NCI-H1417 (cell line): ENCODE data around the gene TMEM238.

Experiments
- DNase-seq, 3 experiments: peaks; one replicate each; lab custom pipeline; 2025; lab: John Stamatoyannopoulos, UW

The TMEM238 gene

DNA sequence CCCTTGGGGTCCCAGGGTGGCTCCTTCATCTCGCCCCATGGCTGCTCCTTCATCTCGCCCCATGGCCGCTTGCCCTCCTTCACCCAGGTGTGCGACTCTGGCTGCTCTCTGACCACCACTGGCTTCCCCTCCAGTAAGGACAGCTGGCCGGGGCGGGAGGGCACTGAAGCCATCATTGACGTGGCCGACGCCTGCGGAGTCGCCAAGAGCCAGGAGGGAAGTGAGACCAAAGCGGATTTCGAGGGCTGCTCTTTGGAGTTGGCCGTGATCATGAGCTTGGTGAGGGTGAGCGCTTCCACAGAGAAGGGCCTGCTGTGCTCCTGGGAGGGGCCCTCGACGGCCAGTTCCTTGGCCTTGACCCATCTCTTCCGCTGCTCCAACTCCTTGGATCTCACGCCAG, 25.6 kb downstream of the TMEM238 start:
- no peak for DNase-seq

DNA sequence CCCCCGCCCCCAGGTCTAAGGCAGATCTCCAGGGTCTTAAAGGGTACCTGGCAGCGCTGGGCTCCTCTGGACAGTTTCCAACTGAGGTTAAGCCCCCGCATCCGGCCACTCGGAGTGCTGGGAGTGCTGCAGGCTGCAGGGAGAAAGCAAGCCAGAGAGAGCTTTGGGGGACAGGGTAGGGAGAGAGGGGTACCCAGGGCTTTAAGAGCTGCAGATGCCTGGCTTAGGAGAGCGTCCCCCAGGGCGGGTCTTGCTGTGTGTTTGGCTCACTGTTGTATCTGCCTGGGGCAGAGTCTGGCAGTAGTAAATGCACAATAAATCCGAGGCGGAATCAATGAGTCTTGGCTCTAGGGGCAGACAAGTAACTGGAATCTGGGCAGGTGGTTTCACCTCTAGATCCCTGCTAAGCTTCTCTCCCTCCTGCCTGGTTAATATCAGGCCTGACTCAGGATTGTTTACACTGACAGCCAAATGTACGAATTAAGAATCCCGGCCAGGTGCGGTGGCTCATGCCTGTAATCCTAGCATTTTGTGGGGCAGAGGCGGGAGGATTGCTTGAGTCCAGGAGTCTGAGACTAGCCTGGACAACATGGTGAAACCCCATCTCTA, 28.8 kb downstream of the TMEM238 start:
- DNase-seq = peak in 1 of 3 experiments; percentile 27

- no peak for DNase-seq
These were observed 29.3 kb downstream of the TMEM238 start, which contains the start of gene COX6B2 for GRCh38 chr19:55354698-55355212. Gene COX6B2 (minus strand): TSS chr19:55354719. CDS start chr19:55354521, 198 bp downstream.

DNA sequence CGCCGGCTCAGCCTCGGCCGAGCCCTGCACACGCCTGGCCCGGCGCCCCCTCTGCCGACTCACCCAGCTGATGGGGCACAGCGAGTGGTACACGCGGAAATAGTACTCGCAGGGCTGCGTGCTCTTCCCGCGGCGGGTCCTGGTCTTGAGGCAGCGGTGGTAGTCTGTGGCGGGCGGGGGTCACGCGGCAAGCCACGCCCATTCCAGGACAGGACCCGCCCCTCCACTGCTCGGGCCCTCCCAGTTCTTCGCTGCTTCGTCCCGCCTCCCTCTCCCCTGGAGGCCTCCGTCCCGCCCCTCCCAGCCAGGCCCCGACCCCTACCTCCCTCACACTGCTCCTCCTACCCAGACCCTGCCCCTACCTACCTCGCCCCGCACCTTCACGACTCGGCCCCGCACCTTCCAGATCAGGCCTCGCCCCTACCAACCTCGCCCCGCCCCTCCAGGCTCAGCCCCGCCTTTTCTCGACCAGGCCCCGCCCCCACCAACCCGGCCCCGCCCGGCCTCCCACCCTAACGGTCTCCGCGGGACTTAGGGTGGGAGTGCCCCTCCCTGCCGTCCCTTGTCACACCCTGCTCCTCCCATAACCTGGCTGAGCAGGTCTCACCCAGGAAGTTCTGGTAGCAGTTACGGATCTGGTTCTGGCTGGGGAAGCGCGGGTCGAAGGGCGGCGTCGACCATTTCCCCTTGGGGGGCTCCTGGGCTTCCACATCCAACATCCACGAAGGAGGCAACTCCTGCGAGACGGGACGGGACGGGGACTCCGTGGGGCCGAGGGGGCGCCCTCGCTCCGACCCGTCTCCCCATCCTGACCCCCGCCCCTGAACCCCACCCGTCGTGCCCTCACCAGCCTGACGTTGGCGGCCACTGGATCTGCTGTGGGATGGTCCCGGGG, 30.0 kb downstream of the TMEM238 start:
- DNase-seq = peak; percentile 55 to 62 (median 59)

DNA sequence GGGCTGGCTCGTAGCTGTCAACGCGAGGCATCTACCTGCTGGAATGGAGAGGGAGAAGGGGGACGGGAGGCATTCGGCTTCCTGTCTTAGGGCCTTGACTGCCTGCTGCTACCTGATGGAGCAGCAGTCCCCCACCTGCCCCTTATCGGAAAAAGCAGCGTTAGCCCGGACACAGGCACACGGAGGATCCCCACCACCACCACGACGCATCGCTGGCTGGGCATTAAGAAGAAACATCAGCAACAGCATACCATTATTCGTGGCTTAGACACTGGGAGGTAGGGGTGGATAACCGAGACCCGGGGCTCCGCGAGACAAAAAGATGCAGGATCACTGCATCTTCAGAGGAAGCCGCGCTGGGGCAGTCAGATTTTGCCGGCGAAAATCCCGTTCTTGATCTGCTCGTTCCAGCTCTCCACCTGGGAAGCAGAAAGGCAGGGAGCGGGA, 30.7 kb downstream of the TMEM238 start:
- DNase-seq = peak in 1 of 3 experiments; percentile 47

DNA sequence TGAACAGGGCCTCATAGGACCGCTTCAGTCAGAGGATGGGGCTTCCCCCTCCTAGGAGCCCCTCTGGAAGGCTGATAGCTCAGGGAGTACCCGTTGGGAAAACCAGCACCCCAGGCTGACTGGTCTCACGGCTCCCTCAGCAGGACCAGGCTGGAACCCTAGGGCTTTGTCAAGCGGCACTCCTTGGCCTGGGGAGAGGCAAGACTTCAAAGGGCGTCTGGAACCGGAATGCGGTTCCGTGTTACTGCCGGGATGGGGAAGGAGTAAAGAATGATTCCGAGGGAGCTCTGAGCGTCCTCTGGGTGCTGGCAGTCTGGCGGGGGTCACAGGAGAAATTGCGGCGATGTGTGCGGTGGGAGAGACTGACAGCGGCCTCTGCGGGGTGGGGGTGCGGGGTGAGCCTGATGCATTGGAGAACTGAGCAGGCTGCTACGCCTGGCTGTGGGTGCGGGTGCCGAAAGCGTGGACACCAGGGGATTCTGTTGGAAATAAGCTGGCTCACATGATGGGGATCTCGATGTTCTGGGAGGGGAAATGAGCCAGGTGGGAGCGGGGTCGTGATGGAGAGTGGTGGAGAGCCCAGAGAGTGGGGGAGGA, 31.4 kb downstream of the TMEM238 start:
- no peak for DNase-seq

DNA sequence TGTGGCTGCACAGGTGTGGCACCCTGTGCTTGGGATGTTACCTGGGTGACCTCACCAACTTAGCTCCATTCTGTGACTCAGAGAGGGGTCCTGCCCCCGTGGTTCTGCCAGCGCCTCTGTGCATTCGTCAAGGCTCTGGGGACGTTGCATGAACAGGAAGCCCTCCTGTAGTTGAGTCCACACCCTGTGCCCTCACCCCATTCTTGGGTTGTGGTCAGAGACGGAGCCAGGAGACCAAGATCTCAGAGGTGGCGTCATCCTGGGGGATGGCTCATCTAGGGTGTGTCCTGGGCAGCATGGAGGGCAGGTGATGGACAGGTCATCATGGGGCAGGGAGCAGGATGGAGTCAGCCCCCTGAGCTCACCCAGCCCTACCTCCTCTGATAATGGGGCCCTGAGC, 32.1 kb downstream of the TMEM238 start:
- no peak for DNase-seq

DNA sequence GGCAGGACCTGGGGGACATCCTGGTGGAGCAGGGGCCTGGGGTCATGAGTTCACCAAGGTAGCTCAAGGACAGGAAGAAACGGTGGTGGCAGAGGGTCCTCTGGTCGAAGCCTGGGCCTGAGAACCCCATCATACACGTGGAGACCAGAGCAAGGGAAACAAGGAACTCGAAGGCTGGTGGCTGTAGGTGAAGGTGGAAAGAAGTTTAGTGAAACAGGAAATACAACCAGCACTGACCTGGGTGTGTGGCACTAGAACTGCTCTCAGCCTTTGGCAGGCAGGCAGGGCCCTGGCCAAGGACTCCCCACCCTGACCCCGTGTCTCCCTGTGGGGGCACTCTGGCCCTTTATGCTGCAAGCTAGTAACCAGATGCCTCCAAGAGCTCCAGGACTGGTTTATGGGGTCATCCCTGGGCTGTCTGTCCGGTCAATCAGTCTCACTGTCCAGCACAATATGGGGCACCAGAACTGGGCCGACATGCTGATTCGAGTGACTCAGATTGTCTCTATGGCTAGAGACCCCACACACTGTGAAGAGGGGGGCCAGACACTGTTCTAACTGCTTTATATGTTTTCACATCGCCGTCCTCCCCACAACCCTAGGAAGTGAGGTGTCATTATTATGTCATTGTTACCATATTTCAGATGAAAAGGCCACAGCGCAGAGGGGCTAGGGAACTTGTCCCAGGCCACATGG, 33.3 kb downstream of the TMEM238 start:
- DNase-seq = no peak

DNA sequence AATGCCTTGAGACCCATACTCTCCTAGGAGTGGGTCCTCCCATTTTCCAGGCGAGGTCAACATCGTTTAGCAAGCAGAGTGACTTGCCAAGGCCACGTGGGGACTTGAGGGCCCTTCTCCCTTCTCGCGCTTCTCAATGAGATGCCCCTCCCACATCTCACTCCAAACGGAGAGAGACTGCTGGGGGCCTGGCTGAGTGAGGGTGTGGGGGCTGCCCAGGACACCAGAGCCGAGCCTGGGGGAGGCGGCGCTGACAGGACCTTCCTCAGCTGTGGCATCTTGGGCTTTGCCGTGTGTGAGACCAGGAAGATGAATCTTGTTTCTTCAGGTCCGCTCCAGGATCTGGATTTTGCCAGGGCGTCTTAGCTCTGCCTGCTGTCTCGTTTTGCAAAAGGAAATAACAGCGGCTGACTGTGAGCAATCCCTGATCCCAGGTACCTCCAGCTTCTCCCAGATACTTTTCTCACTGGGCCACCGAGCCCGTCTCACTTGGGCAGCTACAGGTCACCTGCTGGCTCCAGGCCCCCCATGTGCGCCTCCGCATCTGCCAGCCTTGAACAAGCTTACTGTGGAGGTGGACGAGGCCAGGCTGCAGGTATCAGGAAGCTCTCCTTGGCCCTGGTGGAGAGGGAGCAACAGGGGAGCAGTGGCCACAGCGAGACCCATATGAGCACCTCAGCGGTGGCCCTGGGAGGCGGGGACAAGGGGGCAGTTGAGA, 35.6 kb downstream of the TMEM238 start:
- peak in 1 of 3 experiments; percentile 35 for DNase-seq

DNA sequence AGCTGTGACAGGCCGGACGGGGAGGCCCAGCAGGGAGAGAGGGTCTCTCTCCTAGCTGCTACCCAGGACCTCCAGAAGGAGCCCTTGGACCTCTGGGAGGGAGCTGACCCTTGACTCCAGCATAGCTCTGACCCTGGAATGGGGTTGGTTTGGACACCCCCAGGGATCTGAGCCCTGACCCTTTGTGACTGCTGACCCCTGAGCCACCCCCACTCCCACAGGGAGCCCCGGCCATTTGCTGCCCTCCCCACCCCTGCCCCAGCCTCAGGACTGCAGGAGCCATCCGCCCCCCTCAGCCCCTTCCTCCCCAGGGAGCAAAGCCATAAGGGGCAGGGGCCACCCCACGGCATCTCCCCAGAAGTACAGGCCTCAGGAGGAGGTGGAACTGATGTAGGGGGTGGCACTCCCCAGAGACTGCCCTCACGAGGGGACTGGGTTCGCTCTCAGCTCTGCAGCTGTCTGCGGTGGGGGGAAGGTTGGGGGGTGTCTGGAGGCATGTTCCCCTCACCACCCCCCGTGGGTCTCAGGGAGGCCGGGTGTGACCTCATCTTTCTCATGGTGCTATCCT, 36.6 kb downstream of the TMEM238 start:
- DNase-seq = no peak

DNA sequence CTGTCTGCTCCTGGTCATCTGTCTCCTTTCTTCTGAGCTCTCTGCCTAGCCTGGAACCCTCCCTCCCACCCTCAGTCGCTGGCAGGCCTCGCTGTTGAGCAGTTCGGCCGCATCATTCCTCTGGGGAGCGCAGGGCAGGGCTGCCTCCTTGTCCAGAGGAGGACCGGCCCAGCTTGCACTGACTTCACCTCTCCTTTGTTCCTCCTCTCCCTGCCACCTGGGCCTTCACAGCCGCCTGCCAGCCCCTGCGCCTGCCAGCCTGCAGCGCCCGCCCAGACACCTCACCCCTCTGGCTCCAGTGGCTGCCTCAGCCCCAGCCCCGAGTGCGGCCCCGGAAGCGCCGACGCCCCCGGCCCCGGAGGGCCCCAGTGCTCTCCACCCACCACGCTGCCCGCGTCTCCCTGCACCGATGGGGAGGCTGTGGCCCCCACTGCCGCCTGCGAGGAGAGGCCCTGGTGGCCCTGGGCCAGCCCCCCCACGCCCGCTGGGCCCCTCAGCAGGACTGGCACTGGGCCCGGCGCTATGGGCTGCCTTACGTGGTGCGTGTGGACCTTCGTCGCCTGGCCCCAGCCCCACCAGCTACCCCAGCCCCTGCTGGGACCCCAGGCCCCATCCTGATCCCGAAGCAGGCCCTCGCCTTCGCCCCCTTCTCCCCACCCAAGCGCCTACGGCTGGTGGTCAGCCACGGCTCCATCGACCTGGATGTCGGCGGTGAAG, 37.2 kb downstream of the TMEM238 start:
- DNase-seq = no peak

GRCh38 chr19:55345818-55346724, 38.0 kb downstream of the TMEM238 start:
- no peak for DNase-seq

DNA sequence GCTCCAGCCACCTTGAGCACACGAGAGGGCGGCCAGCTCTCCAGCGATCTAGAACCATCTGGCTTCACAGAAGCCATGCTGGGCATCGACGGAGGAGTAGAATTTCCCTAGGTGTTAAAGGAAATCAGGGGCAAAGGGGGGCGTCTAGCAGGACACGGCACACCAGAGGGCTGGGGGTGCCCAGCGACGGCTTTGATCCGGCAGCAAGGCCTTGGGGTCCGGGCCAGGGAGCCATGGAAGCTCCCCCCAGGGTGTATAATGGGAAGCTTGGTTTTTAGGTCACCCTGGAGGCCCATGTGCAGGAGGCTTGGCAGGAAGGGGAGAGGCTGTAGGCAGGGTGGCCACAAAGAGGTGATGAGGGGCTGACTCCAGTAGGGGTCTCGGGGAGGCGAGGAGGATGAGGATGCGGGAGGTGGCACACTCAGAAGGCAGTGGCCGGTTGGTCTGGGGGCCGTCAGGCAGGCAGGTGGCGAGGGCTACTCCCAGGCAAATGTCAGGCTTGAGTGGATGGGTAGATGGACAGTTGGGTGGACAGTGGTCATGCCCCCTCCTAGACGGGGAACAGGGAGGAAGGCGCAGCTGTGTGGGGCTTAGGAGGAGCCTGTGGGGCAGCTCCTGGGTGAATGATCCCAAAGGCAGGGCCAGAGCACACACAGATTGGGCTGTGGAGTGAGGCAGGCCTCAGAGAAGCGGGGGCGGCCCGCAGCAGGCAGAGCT, 38.8 kb downstream of the TMEM238 start:
- DNase-seq = no peak

DNA sequence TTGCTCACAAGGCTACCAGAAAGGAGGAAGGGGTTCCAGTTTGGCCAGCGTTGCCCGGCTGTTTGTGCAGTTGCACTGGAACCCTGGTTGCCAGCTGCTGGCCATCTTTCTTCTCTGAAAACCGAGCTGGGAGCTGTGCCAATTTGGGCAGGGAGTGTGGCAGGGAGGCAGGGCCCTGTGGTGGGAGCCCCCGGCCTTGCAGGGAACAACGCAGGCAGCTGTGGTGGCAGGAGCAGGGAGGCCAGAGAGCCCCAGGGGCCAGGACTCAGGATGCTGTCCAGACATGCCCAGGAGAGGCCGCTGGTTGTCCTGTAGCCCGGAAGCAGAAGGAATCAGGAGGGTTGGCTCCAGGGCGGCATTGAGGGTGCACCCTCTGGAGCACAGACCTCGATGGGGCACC, 39.6 kb downstream of the TMEM238 start:
- DNase-seq = peak in 1 of 3 experiments; percentile 16

- DNase-seq = no peak
These were observed 42.2 kb downstream of the TMEM238 start for GRCh38 chr19:55341595-55342531.

DNA sequence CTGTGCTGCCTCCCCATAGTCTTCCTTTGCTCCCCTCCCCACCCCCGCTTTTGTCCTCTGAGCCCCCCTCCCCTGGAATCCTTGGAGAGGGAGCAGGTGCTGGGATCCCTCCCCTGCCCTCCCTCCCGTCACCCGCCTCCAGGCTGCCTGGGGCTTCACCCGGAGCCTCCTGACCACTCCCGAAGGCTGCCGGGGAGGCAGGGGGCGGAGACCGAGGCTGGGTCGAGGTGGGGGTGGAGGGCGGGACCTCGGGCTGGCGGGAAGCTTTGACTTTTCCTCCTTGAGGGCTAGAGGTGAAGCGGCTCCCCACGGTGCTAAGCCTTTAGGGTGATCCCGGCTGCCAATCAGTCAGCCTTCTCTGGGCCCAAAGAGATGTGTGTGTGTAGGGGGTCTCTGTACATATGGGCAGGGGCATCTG, 42.9 kb downstream of the TMEM238 start:
- DNase-seq = peak; percentile 87 to 93 (median 88)

- DNase-seq = peak in 1 of 3 experiments; percentile 86
These were observed 43.3 kb downstream of the TMEM238 start for GRCh38 chr19:55340784-55341147.
